GM12872 (cell line): ENCODE data around the gene SSC5D.

ENCODE experiments used
- CTCF ChIP-seq: IDR thresholded peaks from 3 replicates; pipeline ENCODE4 v1.5.1; 2011; ENCODE audit warnings: low read depth, mild to moderate bottlenecking, low read length, moderate library complexity; ENCODE audit not compliant: insufficient read depth

SSC5D gene

GRCh38 chr19:55443045-55443823 lies 45.0 kb upstream of the SSC5D start, which contains the start of gene SHISA7:
Gene SHISA7, minus strand, starts transcription at chr19:55443300. Its CDS starts 437 bp downstream, at chr19:55442863.
- TF ChIP-seq CTCF, result no peak

- TF ChIP-seq CTCF, result no peak
These were observed 44.3 kb upstream of the SSC5D start for GRCh38 chr19:55443824-55444480.

- TF ChIP-seq CTCF, result no peak
These were observed 43.6 kb upstream of the SSC5D start for GRCh38 chr19:55444646-55445045.

- TF ChIP-seq CTCF, result no peak
These were observed 42.2 kb upstream of the SSC5D start for GRCh38 chr19:55446060-55446459.

- no peak for TF ChIP-seq CTCF
These were observed 40.6 kb upstream of the SSC5D start for GRCh38 chr19:55447421-55448174.

GRCh38 chr19:55449469-55449868 lies 38.8 kb upstream of the SSC5D start:
- TF ChIP-seq CTCF, result no peak
